ENCODE data around the gene CACNA2D3. TPM values are rescaled to one million over a fixed set of nuclear protein-coding genes. Genes with fewer than 3 reads are reported as not detected.

CACNA2D3 gene
- polyA plus RNA-seq, 3 donors, result 8.3 to 21.5 (median 10.4) TPM

- Histone ChIP-seq H3K4me1 (ENCODE audit: control insufficient read depth in 1 of 2, insufficient read depth in 2 of 2, low read length in 2 of 2) (no peaks in the 10 kb centered on the region), H3K4me3 (replicated peaks in 1 of 3; ENCODE audit: low read depth in 2 of 3, low read length in 3 of 3) (no peak overlapping the region), H3K27ac (ENCODE audit: low read depth in 1 of 2, low read length in 2 of 2) (no peak overlapping the region), H3K36me3 (replicated peaks in 1 of 2; ENCODE audit: control insufficient read depth in 1 of 2, insufficient read depth in 2 of 2, low read length in 2 of 2) (no peaks in the 10 kb centered on the region), H3K9me3 (replicated peaks in 1 of 2; ENCODE audit: control insufficient read depth in 1 of 2, insufficient read depth in 1 of 2, low read length in 2 of 2) (no peaks in the 10 kb centered on the region), H3K4me2 (replicated peaks; ENCODE audit: extremely low read depth, low read length, poor library complexity, severe bottlenecking) (no peak overlapping the region), H3K9ac (ENCODE audit: insufficient read depth, low read length, poor library complexity, severe bottlenecking) (no peak overlapping the region), H2AFZ (ENCODE audit: insufficient read depth, low read depth, low read length, poor library complexity, severe bottlenecking) (no peak overlapping the region), H4K20me1 (ENCODE audit: insufficient read depth, low read length) (no peaks in the 10 kb centered on the region), H3K27me3 (ENCODE audit: control insufficient read depth in 2 of 2, insufficient read depth in 2 of 2, low read length in 2 of 2) (no peaks in the 10 kb centered on the region), H3K79me2 (ENCODE audit: insufficient read depth, low read length) (no peaks in the 10 kb centered on the region)
- Mint-ChIP-seq H3K9me3 (peaks cover 0 to under 1% (median 0%) of the 10 kb centered on the region in 7 donors), H3K27ac (no peak overlapping the region), H3K4me3 (no peak overlapping the region), H3K27me3 (ENCODE audit: low read depth in 3 of 3) (peaks cover 2 to 4% (median 2%) of the 10 kb centered on the region in 3 donors), H3K4me1 (no peaks in the 10 kb centered on the region), H3K36me3 (no peaks in the 10 kb centered on the region)
- TF ChIP-seq, protein P1, sequence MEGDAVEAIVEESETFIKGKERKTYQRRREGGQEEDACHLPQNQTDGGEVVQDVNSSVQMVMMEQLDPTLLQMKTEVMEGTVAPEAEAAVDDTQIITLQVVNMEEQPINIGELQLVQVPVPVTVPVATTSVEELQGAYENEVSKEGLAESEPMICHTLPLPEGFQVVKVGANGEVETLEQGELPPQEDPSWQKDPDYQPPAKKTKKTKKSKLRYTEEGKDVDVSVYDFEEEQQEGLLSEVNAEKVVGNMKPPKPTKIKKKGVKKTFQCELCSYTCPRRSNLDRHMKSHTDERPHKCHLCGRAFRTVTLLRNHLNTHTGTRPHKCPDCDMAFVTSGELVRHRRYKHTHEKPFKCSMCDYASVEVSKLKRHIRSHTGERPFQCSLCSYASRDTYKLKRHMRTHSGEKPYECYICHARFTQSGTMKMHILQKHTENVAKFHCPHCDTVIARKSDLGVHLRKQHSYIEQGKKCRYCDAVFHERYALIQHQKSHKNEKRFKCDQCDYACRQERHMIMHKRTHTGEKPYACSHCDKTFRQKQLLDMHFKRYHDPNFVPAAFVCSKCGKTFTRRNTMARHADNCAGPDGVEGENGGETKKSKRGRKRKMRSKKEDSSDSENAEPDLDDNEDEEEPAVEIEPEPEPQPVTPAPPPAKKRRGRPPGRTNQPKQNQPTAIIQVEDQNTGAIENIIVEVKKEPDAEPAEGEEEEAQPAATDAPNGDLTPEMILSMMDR (IDR thresholded peaks at IDR 0.05), result no peak
- intact Hi-C loops (cut with micrococcal nuclease), result no loop called here
- no peak for DNase-seq
- 80% methylated on average over 1 of the region's 5 CpGs for WGBS (ENCODE audit: insufficient coverage)
Observed at GRCh38 chr3:54845551-54845950, 723.2 kb downstream of the CACNA2D3 start.

DNA sequence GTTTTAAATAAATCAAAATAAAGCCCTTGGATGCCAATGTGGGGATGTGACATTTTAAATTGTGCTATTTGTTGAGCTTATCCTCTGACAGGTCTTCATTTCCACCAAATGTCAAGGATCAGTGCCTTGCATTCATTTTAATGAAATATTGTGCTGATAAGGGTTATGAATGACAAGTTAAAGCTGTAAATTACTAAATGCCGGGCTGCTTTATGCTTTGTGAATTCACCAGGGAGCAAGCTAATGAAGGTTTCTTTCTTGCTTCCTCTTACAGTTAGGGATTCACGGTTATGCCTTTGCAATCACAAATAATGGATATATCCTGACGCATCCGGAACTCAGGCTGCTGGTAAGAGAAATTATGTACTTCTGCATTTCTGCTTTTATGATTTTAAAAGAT is 723.8 kb downstream of the CACNA2D3 start:
- no peak overlapping the region for H3K4me3 Mint-ChIP-seq
- Histone ChIP-seq H3K79me2 (ENCODE audit: insufficient read depth, low read length) (no peaks in the 10 kb centered on the region), H3K9ac (ENCODE audit: insufficient read depth, low read length, poor library complexity, severe bottlenecking) (no peak overlapping the region), H2AFZ (ENCODE audit: insufficient read depth, low read depth, low read length, poor library complexity, severe bottlenecking) (no peak overlapping the region), H3K9me3 (replicated peaks in 1 of 2; ENCODE audit: control insufficient read depth in 1 of 2, insufficient read depth in 1 of 2, low read length in 2 of 2) (no peaks in the 10 kb centered on the region), H3K36me3 (replicated peaks in 1 of 2; ENCODE audit: control insufficient read depth in 1 of 2, insufficient read depth in 2 of 2, low read length in 2 of 2) (no peaks in the 10 kb centered on the region), H3K27me3 (ENCODE audit: control insufficient read depth in 2 of 2, insufficient read depth in 2 of 2, low read length in 2 of 2) (no peaks in the 10 kb centered on the region), H4K20me1 (ENCODE audit: insufficient read depth, low read length) (no peaks in the 10 kb centered on the region), H3K27ac (ENCODE audit: low read depth in 1 of 2, low read length in 2 of 2) (no peak overlapping the region), H3K4me3 (replicated peaks in 1 of 3; ENCODE audit: low read depth in 2 of 3, low read length in 3 of 3) (no peak overlapping the region), H3K4me1 (ENCODE audit: control insufficient read depth in 1 of 2, insufficient read depth in 2 of 2, low read length in 2 of 2) (no peaks in the 10 kb centered on the region), H3K4me2 (replicated peaks; ENCODE audit: extremely low read depth, low read length, poor library complexity, severe bottlenecking) (no peak overlapping the region)
- H3K36me3 Mint-ChIP-seq, result no peaks in the 10 kb centered on the region
- TF ChIP-seq, protein P1 (IDR thresholded peaks at IDR 0.05), result no peak
- no peaks in the 10 kb centered on the region for H3K4me1 Mint-ChIP-seq
- peaks cover 2 to 4% (median 2%) of the 10 kb centered on the region in 3 donors for H3K27me3 Mint-ChIP-seq (ENCODE audit: low read depth in 3 of 3)
- H3K9me3 Mint-ChIP-seq, result no peaks in the 10 kb centered on the region
- no peak for DNase-seq
- no peak overlapping the region for H3K27ac Mint-ChIP-seq
- WGBS (ENCODE audit: insufficient coverage), result 0% methylated on average over 1 of the region's 4 CpGs
- intact Hi-C loops (cut with micrococcal nuclease), result no loop called here

All from CD14-positive monocyte (primary cell).